ENCODE data around the gene TMTC2. TPM values are rescaled to one million over a fixed set of nuclear protein-coding genes. Genes with fewer than 3 reads are reported as not detected.

The TMTC2 gene
- total and polyA plus RNA-seq, 2 donors (not counting 1 experiment from before 2014, with no cell fraction given) = 2.4 to 3.2 TPM

GRCh38 chr12:83141460-83141994 is 454.8 kb downstream of the TMTC2 start:
- Histone ChIP-seq H3K4me3 (ENCODE audit: control extremely low read depth in 1 of 5, extremely low read depth in 1 of 5, insufficient read depth in 1 of 5, low read depth in 2 of 5, low read length in 4 of 5) (no peak overlapping the region), H3K27ac (ENCODE audit: low read length in 2 of 2) (no peak overlapping the region), H4K20me1 (ENCODE audit: control insufficient read depth, insufficient read depth, low read length, poor library complexity, severe bottlenecking) (no peaks in the 10 kb centered on the region), H2AFZ (ENCODE audit: insufficient read depth, low read depth, low read length, poor library complexity, severe bottlenecking) (no peak overlapping the region), H3K4me2 (replicated peaks; ENCODE audit: low read depth, low read length, poor library complexity, severe bottlenecking) (no peak overlapping the region), H3K79me2 (ENCODE audit: control insufficient read depth, insufficient read depth, low read length) (no peaks in the 10 kb centered on the region), H3K9me3 (ENCODE audit: control extremely low read depth in 1 of 3, control insufficient read depth in 2 of 3, insufficient read depth in 1 of 3, low read length in 2 of 3) (peaks cover 0 to 14% (median 2%) of the 10 kb centered on the region in 3 donors), H3K36me3 (replicated peaks in 1 of 2; ENCODE audit: control extremely low read depth in 1 of 2, control insufficient read depth in 1 of 2, extremely low read depth in 1 of 2, insufficient read depth in 2 of 2, low read length in 1 of 2) (no peaks in the 10 kb centered on the region), H3K9ac (ENCODE audit: low read length) (no peak overlapping the region), H3K27me3 (replicated peaks in 1 of 4; ENCODE audit: control extremely low read depth in 1 of 4, control insufficient read depth in 3 of 4, insufficient read depth in 4 of 4, low read length in 3 of 4) (no peaks in the 10 kb centered on the region), H3K4me1 (ENCODE audit: control insufficient read depth in 2 of 2, insufficient read depth in 2 of 2, low read length in 2 of 2) (no peaks in the 10 kb centered on the region)
- H3K27ac Mint-ChIP-seq = no peak overlapping the region
- H3K9me3 Mint-ChIP-seq (ENCODE audit: insufficient read depth) = peaks cover 5% of the 10 kb centered on the region
- ChIA-PET POLR2A (no interaction called here), CTCF (no interaction called here)
- no peak overlapping the region for H3K4me3 Mint-ChIP-seq
- TF ChIP-seq EZH2 (IDR thresholded peaks at IDR 0.05; ENCODE audit: borderline replicate concordance, insufficient read depth, low read depth, low read length, poor library complexity, severe bottlenecking) (no peak), CTCF (IDR thresholded peaks at IDR 0.05) (no peak)
- H3K27me3 Mint-ChIP-seq = no peaks in the 10 kb centered on the region
- DNase-seq (no peak), ATAC-seq (ENCODE audit: low read depth) (no peak)
- intact Hi-C loops (cut with micrococcal nuclease) = no loop called here
- H3K4me1 Mint-ChIP-seq = no peaks in the 10 kb centered on the region
- no CpG with 5 or more reads among the region's 5 CpGs for WGBS (ENCODE audit: insufficient coverage)

- H3K9ac ChIP-seq (ENCODE audit: low read length) = no peak overlapping the region
- intact Hi-C loops (cut with micrococcal nuclease) = no loop called here
- ATAC-seq (ENCODE audit: low read depth) (no peak), DNase-seq (no peak)
- no peaks in the 10 kb centered on the region for H3K79me2 ChIP-seq (ENCODE audit: control insufficient read depth, insufficient read depth, low read length)
- no peak overlapping the region for H2AFZ ChIP-seq (ENCODE audit: insufficient read depth, low read depth, low read length, poor library complexity, severe bottlenecking)
- peaks cover 5% of the 10 kb centered on the region for H3K9me3 Mint-ChIP-seq (ENCODE audit: insufficient read depth)
- H3K4me3 ChIP-seq (ENCODE audit: control extremely low read depth in 1 of 5, extremely low read depth in 1 of 5, insufficient read depth in 1 of 5, low read depth in 2 of 5, low read length in 4 of 5) = no peak overlapping the region
- no peaks in the 10 kb centered on the region for H3K36me3 ChIP-seq (replicated peaks in 1 of 2; ENCODE audit: control extremely low read depth in 1 of 2, control insufficient read depth in 1 of 2, extremely low read depth in 1 of 2, insufficient read depth in 2 of 2, low read length in 1 of 2)
- TF ChIP-seq CTCF (IDR thresholded peaks at IDR 0.05) = no peak
- TF ChIP-seq EZH2 (IDR thresholded peaks at IDR 0.05; ENCODE audit: borderline replicate concordance, insufficient read depth, low read depth, low read length, poor library complexity, severe bottlenecking) = no peak
- WGBS (ENCODE audit: insufficient coverage) = 90% methylated on average over 4 of the region's 6 CpGs
- H3K4me1 ChIP-seq (ENCODE audit: control insufficient read depth in 2 of 2, insufficient read depth in 2 of 2, low read length in 2 of 2) = no peaks in the 10 kb centered on the region
- H3K4me2 ChIP-seq (replicated peaks; ENCODE audit: low read depth, low read length, poor library complexity, severe bottlenecking) = no peak overlapping the region
- no peaks in the 10 kb centered on the region for H3K4me1 Mint-ChIP-seq
- no peak overlapping the region for H3K4me3 Mint-ChIP-seq
- CTCF ChIA-PET = no interaction called here
- H3K27me3 ChIP-seq (replicated peaks in 1 of 4; ENCODE audit: control extremely low read depth in 1 of 4, control insufficient read depth in 3 of 4, insufficient read depth in 4 of 4, low read length in 3 of 4) = no peaks in the 10 kb centered on the region
- POLR2A ChIA-PET = no interaction called here
- H3K27ac ChIP-seq (ENCODE audit: low read length in 2 of 2) = no peak overlapping the region
- H3K27me3 Mint-ChIP-seq = no peaks in the 10 kb centered on the region
- H3K27ac Mint-ChIP-seq = no peak overlapping the region
- peaks cover 0 to 14% (median 2%) of the 10 kb centered on the region in 3 donors for H3K9me3 ChIP-seq (ENCODE audit: control extremely low read depth in 1 of 3, control insufficient read depth in 2 of 3, insufficient read depth in 1 of 3, low read length in 2 of 3)
- H4K20me1 ChIP-seq (ENCODE audit: control insufficient read depth, insufficient read depth, low read length, poor library complexity, severe bottlenecking) = no peaks in the 10 kb centered on the region
Observed at GRCh38 chr12:83142914-83143313, 456.2 kb downstream of the TMTC2 start.

Measured in B cell (primary cell).